T-cell (primary cell): ENCODE measurements around the gene GDAP2. TPM values are rescaled to one million over a fixed set of nuclear protein-coding genes. Genes with fewer than 3 reads are reported as not detected.

ENCODE experiments used
- ATAC-seq, 4 experiments: fragments of 200-7000 bp in 3 of 4; fragments of 150-1000 bp in 1 of 4; cut with Tn5 transposase; replicated peaks in 1 of 4; 1 replicate in 3 of 4; 2 replicates in 1 of 4; pipeline ENCODE4 v1.10.0; 2021; ENCODE audit warnings: moderate library complexity in 3 of 4, mild to moderate bottlenecking in 2 of 4, moderate number of reproducible peaks in 1 of 4
- CTCF ChIA-PET, 2 donors: fragments of 300-600 bp; sonication (Branson Sonifier 250); formaldehyde crosslinking; loops; one replicate each; lab custom pipeline; 2022; ENCODE audit warnings: antibody characterized with exemption in 2 of 2; lab: Charles Lee
- POLR2A ChIA-PET, 2 donors: fragments of 300-600 bp; sonication (Branson Sonifier 250); formaldehyde crosslinking; loops; one replicate each; lab custom pipeline; 2022; ENCODE audit warnings: antibody characterized with exemption in 2 of 2; lab: Charles Lee
- DNase-seq, 35 experiments: peaks; one replicate each; pipeline versions ENCODE4 v3.0.0 to v3.0.0-alpha.2; 2013 to 2023
- H3K27ac ChIP-seq: one replicate; pipeline ENCODE4 v1.5.1; 2013; ENCODE audit warnings: low read length
- H3K27me3 ChIP-seq, 2 experiments: replicated peaks in 1 of 2; 1 replicate in 1 of 2; 2 replicates in 1 of 2; pipeline versions ENCODE4 v1.6.1 to v1.7.0; 2013; ENCODE audit warnings: low read length in 1 of 2, mixed read lengths in 1 of 2; ENCODE audit not compliant: control insufficient read depth in 2 of 2, insufficient read depth in 2 of 2; ENCODE audit errors: extremely low read depth in 1 of 2
- H3K36me3 ChIP-seq, 2 donors: 1 replicate in 1 of 2; 2 replicates in 1 of 2; pipeline versions ENCODE4 v1.6.1 to v1.7.0; 2013; ENCODE audit warnings: low read length in 1 of 2; ENCODE audit not compliant: control insufficient read depth in 2 of 2, insufficient read depth in 1 of 2; ENCODE audit errors: extremely low read depth in 1 of 2
- H3K4me1 ChIP-seq, 2 experiments: 1 replicate in 1 of 2; 2 replicates in 1 of 2; pipeline versions ENCODE4 v1.6.1 to v1.7.0; 2013; ENCODE audit warnings: low read length in 2 of 2, mixed read lengths in 1 of 2; ENCODE audit not compliant: insufficient read depth in 2 of 2, control insufficient read depth in 1 of 2; ENCODE audit errors: extremely low read depth in 1 of 2
- H3K4me3 ChIP-seq, 2 donors: 1 replicate in 1 of 2; 2 replicates in 1 of 2; pipeline versions ENCODE4 v1.5.1 to v1.7.0; 2013; ENCODE audit warnings: mild to moderate bottlenecking in 2 of 2, low read length in 1 of 2, moderate library complexity in 1 of 2; ENCODE audit not compliant: control insufficient read depth in 1 of 2; ENCODE audit errors: extremely low read depth in 1 of 2
- H3K9me3 ChIP-seq: 2 replicates; pipeline ENCODE4 v1.7.0; 2013
- H3K27ac Mint-ChIP-seq, 2 donors: one replicate each; pipeline ENCODE4 v1.8.0; 2020 to 2021; ENCODE audit warnings: mild to moderate bottlenecking in 2 of 2, mixed read lengths in 2 of 2
- H3K27me3 Mint-ChIP-seq, 2 donors: one replicate each; pipeline ENCODE4 v1.8.0; 2021 to 2022; ENCODE audit warnings: mixed read lengths in 2 of 2
- H3K36me3 Mint-ChIP-seq: one replicate; pipeline ENCODE4 v1.8.0; 2021; ENCODE audit warnings: mixed read lengths
- H3K4me1 Mint-ChIP-seq, 3 donors: one replicate each; pipeline ENCODE4 v1.8.0; 2020 to 2022; ENCODE audit warnings: mixed read lengths in 3 of 3, mild to moderate bottlenecking in 1 of 3
- H3K4me3 Mint-ChIP-seq, 3 donors: one replicate each; pipeline ENCODE4 v1.8.0; 2020 to 2022; ENCODE audit warnings: mild to moderate bottlenecking in 3 of 3, mixed read lengths in 3 of 3, moderate library complexity in 3 of 3
- H3K9me3 Mint-ChIP-seq, 3 donors: one replicate each; pipeline ENCODE4 v1.8.0; 2020 to 2022; ENCODE audit warnings: mixed read lengths in 3 of 3
- WGBS: methylation state at CpG from one replicate; pipeline ENCODE4 v1.1.5; 2013; ENCODE audit warnings: missing lambda C conversion rate; ENCODE audit not compliant: insufficient coverage; 5-methylcytosine and 5-hydroxymethylcytosine counted together
- total RNA-seq, 35 experiments: library from RNA in 6 of 35; stranded (reverse) in 6 of 35; fragments of 120-200 nt in 1 of 35; gene quantifications; one replicate each; pipeline versions ENCODE4 v1.2.1 to v1.2.4 and lab custom pipeline; 2013 to 2026

Gene GDAP2, protein sequence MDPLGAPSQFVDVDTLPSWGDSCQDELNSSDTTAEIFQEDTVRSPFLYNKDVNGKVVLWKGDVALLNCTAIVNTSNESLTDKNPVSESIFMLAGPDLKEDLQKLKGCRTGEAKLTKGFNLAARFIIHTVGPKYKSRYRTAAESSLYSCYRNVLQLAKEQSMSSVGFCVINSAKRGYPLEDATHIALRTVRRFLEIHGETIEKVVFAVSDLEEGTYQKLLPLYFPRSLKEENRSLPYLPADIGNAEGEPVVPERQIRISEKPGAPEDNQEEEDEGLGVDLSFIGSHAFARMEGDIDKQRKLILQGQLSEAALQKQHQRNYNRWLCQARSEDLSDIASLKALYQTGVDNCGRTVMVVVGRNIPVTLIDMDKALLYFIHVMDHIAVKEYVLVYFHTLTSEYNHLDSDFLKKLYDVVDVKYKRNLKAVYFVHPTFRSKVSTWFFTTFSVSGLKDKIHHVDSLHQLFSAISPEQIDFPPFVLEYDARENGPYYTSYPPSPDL
- 10 to 100 TPM; 19.9 to 26.4 (median 23.3) TPM for total RNA-seq
- total RNA-seq (2013): 25.8 TPM
- 33.2 to 73.4 (median 54.0) reads per million in 29 experiments for total RNA-seq (lab: John Stamatoyannopoulos, UW)

DNA sequence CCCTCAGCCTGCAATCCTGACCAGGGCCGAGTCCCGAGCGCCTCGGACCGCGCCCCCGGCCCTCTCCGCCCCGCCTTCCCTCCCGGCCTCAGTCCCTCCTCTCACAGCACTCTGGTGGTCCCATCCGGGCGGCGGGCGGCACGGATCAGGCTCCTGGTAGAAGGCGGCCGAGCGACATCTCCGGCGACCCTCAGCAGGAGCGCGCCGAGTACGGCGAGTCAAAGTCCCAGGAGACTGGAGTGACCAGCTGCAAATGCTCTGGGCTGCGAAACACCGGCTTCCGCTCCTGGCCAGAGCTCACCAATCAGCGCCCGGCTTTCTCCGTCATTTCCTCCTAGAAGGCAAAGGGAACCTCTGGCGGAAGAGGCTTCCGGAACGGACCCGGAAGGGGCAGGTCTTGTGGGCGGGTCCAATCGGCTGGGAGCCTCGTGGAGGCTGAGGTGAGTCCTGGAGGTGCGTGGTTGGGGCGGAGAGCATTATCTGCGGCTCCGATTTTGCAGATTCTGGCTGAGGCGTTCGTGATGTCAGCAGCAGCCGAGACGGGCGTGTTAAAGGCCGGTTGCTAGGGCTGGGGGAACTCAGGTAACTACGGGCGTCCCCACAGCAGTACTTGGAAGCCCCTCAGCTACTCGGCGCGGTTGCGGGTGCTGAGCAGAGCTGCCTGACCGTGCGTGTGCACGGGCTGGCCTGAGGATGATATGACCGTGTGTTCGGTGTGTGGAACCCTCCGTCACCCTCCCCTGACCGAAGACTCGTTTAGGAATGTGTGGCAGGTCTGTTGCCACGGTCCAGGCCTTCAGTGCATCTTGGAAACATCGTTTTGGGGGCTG is at the start of gene GDAP2, which contains the start of gene WDR3:
TSS of gene GDAP2 (minus strand) at position 279 of the 830 bp plus-strand sequence. CDS start 9,264 bp downstream, outside the sequence.
TSS of gene WDR3 (plus strand) at position 397 of the 830 bp plus-strand sequence. CDS start 3,581 bp downstream, outside the sequence.
- Histone ChIP-seq H3K9me3 (no peaks in the 10 kb centered on the region), H3K27ac (peak within 1 kb of the TSS; percentile 86), H3K4me3 (peak within 1 kb of the TSS; percentile 91 to 98), H3K36me3 (peaks cover 4 to 6% of the 10 kb centered on the region in 2 donors), H3K4me1 (peaks cover 21 to 26% of the 10 kb centered on the region in 2 experiments), H3K27me3 (no peaks in the 10 kb centered on the region)
- Mint-ChIP-seq H3K4me3 (peak within 1 kb of the TSS; percentile 90 to 98 (median 95)), H3K27me3 (no peaks in the 10 kb centered on the region), H3K4me1 (peaks cover 64 to 73% (median 70%) of the 10 kb centered on the region in 3 donors), H3K9me3 (no peaks in the 10 kb centered on the region), H3K27ac (peak within 1 kb of the TSS; percentile 85 to 94), H3K36me3 (peaks cover 16% of the 10 kb centered on the region)
- ATAC-seq: peak; percentile 96 to 97 (median 97)
- POLR2A ChIA-PET: interaction anchor here (0.6 to 1.8 kb wide), 10 partner anchors 9 to 563 kb away, joined by 3 to 7 read pairs (median 4); partner anchors contain the start of gene MAN1A2 (in 1 of the 2)
- WGBS: 0% methylated on average over 64 of the region's 64 CpGs
- DNase-seq: peak; percentile 88 to 99 (median 97)
- CTCF ChIA-PET: interaction anchor here (0.6 to 1.6 kb wide), 2 partner anchors 395 to 976 kb away, joined by 6 to 7 read pairs; no protein-coding TSS in a partner anchor

DNA sequence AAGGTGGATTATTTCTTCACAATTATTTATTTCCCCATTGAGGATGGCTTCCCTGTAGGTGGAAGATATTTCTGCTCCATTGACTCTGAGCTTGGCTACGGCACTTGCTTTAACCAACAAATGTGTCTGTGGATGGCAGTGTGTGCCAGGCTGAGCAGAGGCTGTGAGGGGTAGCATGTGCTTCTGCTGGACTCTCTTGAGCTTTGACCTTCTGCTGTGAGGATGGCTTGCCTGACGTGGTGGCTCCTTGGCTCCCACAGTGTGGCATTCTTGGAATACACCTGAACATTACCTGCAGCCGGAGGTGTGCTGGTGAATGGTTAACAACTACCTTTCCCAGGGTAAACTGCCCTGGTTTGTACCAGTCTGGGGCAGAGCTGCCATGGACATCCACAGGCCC is 47.0 kb upstream of the GDAP2 start:
- ATAC-seq (no peak), DNase-seq (no peak)
- Mint-ChIP-seq H3K27me3 (peaks cover 3 to 12% of the 10 kb centered on the region in 2 donors), H3K4me1 (no peaks in the 10 kb centered on the region), H3K36me3 (no peaks in the 10 kb centered on the region), H3K27ac (no peak overlapping the region), H3K9me3 (no peaks in the 10 kb centered on the region), H3K4me3 (no peak overlapping the region)
- Histone ChIP-seq H3K9me3 (no peaks in the 10 kb centered on the region), H3K36me3 (no peaks in the 10 kb centered on the region), H3K27me3 (peaks cover 0 to 3% of the 10 kb centered on the region in 2 experiments), H3K4me1 (no peaks in the 10 kb centered on the region), H3K27ac (no peak overlapping the region), H3K4me3 (no peak overlapping the region)
- 84% methylated on average over 3 of the region's 3 CpGs for WGBS
- ChIA-PET POLR2A (no interaction called here), CTCF (no interaction called here)

DNA sequence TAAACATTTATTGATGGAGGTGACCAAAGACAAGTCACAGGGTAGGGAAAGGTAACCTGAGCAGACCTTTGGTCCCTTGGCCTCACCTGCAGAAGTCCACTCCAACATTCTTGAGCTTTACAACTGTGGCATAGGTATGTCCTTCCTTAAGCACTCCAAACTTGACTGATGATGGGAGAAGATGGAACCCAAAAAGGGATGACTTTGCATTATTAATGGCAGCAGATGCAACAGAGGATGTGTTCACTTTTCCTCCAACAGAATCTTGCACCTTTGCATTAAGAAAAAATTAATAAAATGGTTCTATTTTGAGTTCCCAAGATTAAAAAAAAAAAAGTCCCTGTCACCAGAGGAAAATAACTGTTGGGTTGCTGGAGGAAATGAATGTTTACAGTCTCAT is 42.4 kb upstream of the GDAP2 start:
- no peaks in the 10 kb centered on the region for H3K9me3 Mint-ChIP-seq
- Histone ChIP-seq H3K9me3 (no peaks in the 10 kb centered on the region), H3K4me1 (no peaks in the 10 kb centered on the region), H3K36me3 (no peaks in the 10 kb centered on the region), H3K27me3 (peaks cover 0 to 2% of the 10 kb centered on the region in 2 experiments), H3K4me3 (no peak overlapping the region), H3K27ac (no peak overlapping the region)
- no peak overlapping the region for H3K27ac Mint-ChIP-seq
- H3K4me1 Mint-ChIP-seq: no peaks in the 10 kb centered on the region
- CTCF ChIA-PET: no interaction called here
- H3K36me3 Mint-ChIP-seq: no peaks in the 10 kb centered on the region
- POLR2A ChIA-PET: no interaction called here
- ATAC-seq (no peak), DNase-seq (no peak)
- H3K27me3 Mint-ChIP-seq: peaks cover 3 to 8% of the 10 kb centered on the region in 2 donors
- no peak overlapping the region for H3K4me3 Mint-ChIP-seq

DNA sequence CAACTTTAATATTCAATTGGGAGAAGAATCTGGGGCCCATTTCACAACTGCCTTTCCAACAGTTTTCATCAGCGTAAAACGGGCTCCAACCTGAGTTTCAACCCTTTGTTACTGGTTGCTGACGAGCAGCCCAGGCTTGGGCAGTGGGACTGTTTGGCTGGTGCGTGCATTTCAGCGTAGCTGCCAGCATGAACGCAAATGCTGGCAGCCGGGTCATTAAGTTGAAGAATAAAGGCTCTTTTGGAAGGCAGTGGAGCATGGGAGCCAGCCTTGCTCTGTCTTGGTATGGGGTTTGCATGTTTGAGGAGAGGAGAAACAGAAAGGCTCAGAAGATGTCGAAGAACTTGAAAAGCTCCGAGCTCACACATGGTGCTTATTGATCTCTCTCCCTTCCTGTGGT is 40.8 kb upstream of the GDAP2 start:
- no peaks in the 10 kb centered on the region for H3K9me3 ChIP-seq
- ATAC-seq (no peak), DNase-seq (no peak)
- H3K27ac ChIP-seq: no peak overlapping the region
- H3K36me3 Mint-ChIP-seq: peaks cover 3% of the 10 kb centered on the region
- no peaks in the 10 kb centered on the region for H3K9me3 Mint-ChIP-seq
- H3K36me3 ChIP-seq: no peaks in the 10 kb centered on the region
- peaks cover 0 to 2% of the 10 kb centered on the region in 2 experiments for H3K27me3 ChIP-seq
- POLR2A ChIA-PET: no interaction called here
- peaks cover 3 to 8% of the 10 kb centered on the region in 2 donors for H3K27me3 Mint-ChIP-seq
- WGBS: 94% methylated on average over 7 of the region's 9 CpGs
- no peaks in the 10 kb centered on the region for H3K4me1 Mint-ChIP-seq
- no peaks in the 10 kb centered on the region for H3K4me1 ChIP-seq
- no peak overlapping the region for H3K4me3 ChIP-seq
- CTCF ChIA-PET: no interaction called here
- no peak overlapping the region for H3K4me3 Mint-ChIP-seq
- H3K27ac Mint-ChIP-seq: no peak overlapping the region

- no CpG with 5 or more reads among the region's 1 CpG for WGBS
- H3K9me3 Mint-ChIP-seq: no peaks in the 10 kb centered on the region
- no peaks in the 10 kb centered on the region for H3K4me1 ChIP-seq
- H3K27ac ChIP-seq: no peak overlapping the region
- no peak overlapping the region for H3K4me3 Mint-ChIP-seq
- no peak for DNase-seq
- peaks cover 7% of the 10 kb centered on the region for H3K36me3 Mint-ChIP-seq
- H3K4me1 Mint-ChIP-seq: no peaks in the 10 kb centered on the region
- H3K4me3 ChIP-seq: no peak overlapping the region
- CTCF ChIA-PET: no interaction called here
- H3K27me3 Mint-ChIP-seq: peaks cover 0 to 2% of the 10 kb centered on the region in 2 donors
- H3K27ac Mint-ChIP-seq: no peak overlapping the region
- no peaks in the 10 kb centered on the region for H3K36me3 ChIP-seq
- ATAC-seq: no peak
- H3K9me3 ChIP-seq: no peaks in the 10 kb centered on the region
- POLR2A ChIA-PET: no interaction called here
- H3K27me3 ChIP-seq: peaks cover 0 to 2% of the 10 kb centered on the region in 2 experiments
Measured at GRCh38 chr1:117967881-117968280, 38.5 kb upstream of the GDAP2 start.

DNA sequence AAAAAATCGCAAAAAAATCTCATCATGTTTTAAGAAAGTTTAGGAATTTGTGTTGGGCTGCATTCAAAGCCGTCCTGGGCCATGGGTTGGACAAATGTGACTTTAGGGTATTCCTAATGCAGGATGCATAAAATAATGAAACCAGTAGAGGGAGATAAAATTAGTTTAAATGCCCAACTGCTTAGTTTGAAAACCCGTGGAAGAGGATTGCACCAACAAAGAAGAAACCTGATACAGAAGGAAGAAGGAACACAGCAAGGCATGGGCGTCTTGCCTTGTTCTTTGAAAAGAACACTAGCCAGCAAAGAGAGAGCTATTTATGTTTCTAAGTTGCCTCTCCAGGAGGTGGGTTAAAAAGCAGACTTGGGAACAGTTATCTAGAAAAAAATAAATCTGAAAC is 38.1 kb upstream of the GDAP2 start:
- Histone ChIP-seq H3K36me3 (peaks cover 0 to 4% of the 10 kb centered on the region in 2 donors), H3K4me1 (no peaks in the 10 kb centered on the region), H3K27me3 (peaks cover 0 to 2% of the 10 kb centered on the region in 2 experiments), H3K27ac (no peak overlapping the region), H3K4me3 (no peak overlapping the region), H3K9me3 (no peaks in the 10 kb centered on the region)
- Mint-ChIP-seq H3K27ac (no peak overlapping the region), H3K36me3 (peaks cover 7% of the 10 kb centered on the region), H3K9me3 (no peaks in the 10 kb centered on the region), H3K27me3 (no peaks in the 10 kb centered on the region), H3K4me3 (no peak overlapping the region), H3K4me1 (no peaks in the 10 kb centered on the region)
- DNase-seq (no peak), ATAC-seq (no peak)
- CTCF ChIA-PET: no interaction called here
- POLR2A ChIA-PET: no interaction called here
- 92% methylated on average over 2 of the region's 4 CpGs for WGBS
